Fibroblast of the aortic adventitia (primary cell): Measurements from ENCODE around the gene UBR3. TPM values are rescaled to one million over a fixed set of nuclear protein-coding genes. Genes with fewer than 3 reads are reported as not detected.
"Not testable (repeated sequence)": the region's sequence is repeated elsewhere in the genome, so short reads cannot be mapped to it uniquely, and the experiment has no call there.

Experiments used
- DNase-seq: peaks from one replicate; pipeline ENCODE4 v3.0.0-alpha.2; 2010; ENCODE audit warnings: low read depth
- H3K4me3 ChIP-seq: 2 replicates; pipeline ENCODE4 v1.5.1; 2011; ENCODE audit warnings: low read depth, mild to moderate bottlenecking, control low read depth, low read length, moderate library complexity
- CTCF ChIP-seq: IDR thresholded peaks from 2 replicates; pipeline ENCODE4 v1.5.1; 2011; ENCODE audit warnings: mild to moderate bottlenecking, low read length, control low read depth, inconsistent platforms; ENCODE audit not compliant: insufficient read depth
- total RNA-seq: library from RNA; depleted of rRNA; stranded (reverse); fragments of >200 nt; gene quantifications from 2 replicates; pipeline ENCODE4 v1.2.3, GENCODE V29; 2012; ENCODE audit warnings: low replicate concordance

The UBR3 gene
- total RNA-seq, 1 donor: 45.5 TPM

- no peak overlapping the region for H3K4me3 ChIP-seq
- no peak for DNase-seq
- no peak for TF ChIP-seq CTCF
Observed at GRCh38 chr2:169806586-169806985, 20.7 kb upstream of the UBR3 start.

- no peak for TF ChIP-seq CTCF
- DNase-seq: peak; percentile 67
- H3K4me3 ChIP-seq: no peak overlapping the region
Observed at GRCh38 chr2:169808221-169808620, 19.0 kb upstream of the UBR3 start.

GRCh38 chr2:169815849-169816248 lies 11.4 kb upstream of the UBR3 start:
- no peak overlapping the region for H3K4me3 ChIP-seq
- peak; percentile 43 for DNase-seq
- TF ChIP-seq CTCF: no peak

GRCh38 chr2:169816961-169817360 lies 10.3 kb upstream of the UBR3 start:
- not testable (repeated sequence) for DNase-seq, H3K4me3 ChIP-seq

GRCh38 chr2:169817369-169817768 lies 9.9 kb upstream of the UBR3 start:
- not testable (repeated sequence) for DNase-seq, H3K4me3 ChIP-seq

GRCh38 chr2:169818241-169818640 lies 9.0 kb upstream of the UBR3 start:
- TF ChIP-seq CTCF: no peak
- no peak overlapping the region for H3K4me3 ChIP-seq
- no peak for DNase-seq

GRCh38 chr2:169819106-169819505 lies 8.1 kb upstream of the UBR3 start:
- DNase-seq: no peak
- no peak for TF ChIP-seq CTCF
- no peak overlapping the region for H3K4me3 ChIP-seq

- DNase-seq, H3K4me3 ChIP-seq: not testable (repeated sequence)
Observed at GRCh38 chr2:169820101-169820500, 7.2 kb upstream of the UBR3 start.

GRCh38 chr2:169822036-169822435 lies 5.2 kb upstream of the UBR3 start:
- no peak overlapping the region for H3K4me3 ChIP-seq
- no peak for TF ChIP-seq CTCF
- peak; percentile 47 for DNase-seq
